Stimulated activated CD4-positive, alpha-beta T cell treated with anti-CD3 and anti-CD28 coated beads, Interleukin-12 subunit alpha, Interleukin-12 subunit beta, amount 100 ng/mL, for 48 hours (primary cell): ENCODE data around the gene KLK14.
A peak's percentile ranks its signal among the peaks of the same experiment; 100 is the strongest.

Source experiments
- DNase-seq, 3 donors: peaks; one replicate each; pipeline ENCODE4 v3.0.0-alpha.2; 2020; ENCODE audit warnings: low read depth in 2 of 3, low spot score in 1 of 3

The KLK14 gene

DNA sequence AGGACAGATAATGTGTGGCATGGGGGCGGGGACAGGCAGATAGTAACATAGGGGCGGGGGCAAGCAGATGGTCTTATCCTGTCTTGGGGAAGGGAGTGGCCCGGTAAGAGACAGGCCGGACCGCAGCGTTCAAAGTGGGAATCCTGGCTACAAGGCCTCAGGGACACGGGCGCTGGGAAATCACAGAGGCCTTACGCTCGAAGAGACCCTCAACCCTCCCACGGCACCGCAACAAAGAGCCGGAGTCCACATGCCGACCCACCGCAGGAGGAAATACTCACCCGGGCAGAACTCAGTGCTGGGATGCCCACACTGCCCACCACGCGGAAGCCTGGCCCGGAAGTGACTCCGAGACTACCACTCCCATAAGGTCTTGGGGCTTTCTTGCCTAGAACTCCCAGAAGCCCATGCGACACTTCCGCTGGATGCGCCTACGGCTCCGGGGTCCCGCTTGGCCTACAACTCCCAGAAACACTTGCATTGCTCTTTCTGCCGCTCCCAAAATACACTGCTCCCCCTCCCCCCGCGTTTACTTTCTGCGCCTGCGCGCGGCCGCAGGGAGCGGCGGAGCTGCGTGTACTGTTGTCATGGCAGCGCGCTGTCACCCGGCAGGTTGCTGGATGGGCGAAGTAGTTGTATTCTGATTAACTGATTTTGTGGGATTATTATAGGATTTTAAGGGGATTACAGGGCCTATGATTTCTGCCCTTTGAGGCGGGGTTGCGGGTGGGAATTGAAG, 25.5 kb upstream of the KLK14 start, which contains the start of gene CTU1:
CTU1 (minus strand) TSS at position 344 of the 739 bp plus-strand sequence. CDS start 3,840 bp downstream, outside the sequence.
- peak; percentile 97 to 98 (median 98) for DNase-seq

DNA sequence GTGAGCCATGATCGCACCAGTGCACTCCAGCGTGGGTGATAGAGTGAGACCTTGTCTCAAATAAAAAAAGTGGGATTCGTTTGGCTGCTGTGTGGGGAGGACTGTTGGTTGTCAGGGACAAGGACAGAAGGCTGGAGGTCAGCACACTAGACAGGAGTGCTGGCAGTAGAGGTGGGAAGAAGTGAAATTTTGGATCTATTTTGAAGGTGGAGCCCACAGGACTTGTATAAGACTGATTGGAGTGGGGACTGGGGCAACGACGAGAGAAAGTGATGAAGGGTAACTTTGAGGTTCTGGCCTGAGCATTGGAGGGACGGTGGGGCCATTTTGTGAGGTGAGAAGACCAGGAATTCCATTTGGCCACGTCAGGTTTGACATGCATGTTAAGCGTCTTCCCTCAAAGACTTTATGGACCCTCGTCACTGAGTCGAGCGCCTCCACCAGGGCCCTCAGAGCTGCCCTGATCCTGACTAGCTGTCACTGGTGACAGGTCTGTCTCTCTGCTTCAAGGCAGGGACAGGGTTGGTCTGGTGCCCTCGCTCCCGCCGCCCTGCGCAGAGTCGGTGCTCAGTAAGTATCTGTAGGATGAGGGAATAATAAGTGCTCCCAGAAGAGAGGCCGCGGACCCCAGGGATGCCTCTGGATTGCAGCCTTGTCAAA, 24.8 kb upstream of the KLK14 start:
- DNase-seq = peak in 1 of 3 donors; percentile 13

DNA sequence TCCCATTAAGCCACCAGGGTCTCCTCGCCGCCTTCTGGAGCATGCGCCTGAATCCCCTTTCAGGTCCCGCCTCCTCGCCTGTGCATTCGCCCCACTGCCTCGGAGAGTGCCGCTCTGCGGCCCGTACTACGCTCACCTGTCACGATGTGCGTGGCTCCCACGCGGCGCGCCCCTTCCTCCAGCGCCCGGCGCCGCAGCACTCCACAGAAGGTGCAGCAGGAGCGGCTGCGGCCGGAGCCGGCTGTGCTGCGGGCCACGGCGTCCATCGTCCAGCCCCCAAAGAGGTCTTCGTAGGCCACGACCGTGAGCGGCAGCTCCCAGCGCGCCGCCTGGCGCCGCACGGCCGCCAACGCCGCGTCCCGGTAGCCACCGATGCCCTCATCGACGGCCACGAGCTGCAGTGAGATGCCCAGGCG, 21.2 kb upstream of the KLK14 start:
- no peak for DNase-seq

DNA sequence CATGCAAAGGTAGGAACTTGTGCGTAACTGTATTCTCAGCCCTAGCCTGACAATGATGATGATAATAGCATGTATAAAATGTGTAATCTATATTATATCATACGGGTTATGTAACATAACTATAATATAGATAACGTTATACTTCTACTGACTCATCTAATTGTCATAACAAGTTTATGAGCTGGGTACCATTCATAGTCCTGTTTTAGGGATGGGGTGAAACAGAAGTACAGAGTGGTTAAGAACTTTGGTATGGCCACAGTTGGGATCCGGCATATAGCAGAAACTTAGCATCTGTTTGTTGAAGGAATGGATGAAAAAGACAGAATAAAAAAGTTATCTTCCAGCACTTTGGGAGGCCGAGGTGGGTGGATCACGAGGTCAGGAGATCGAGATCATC, 20.3 kb upstream of the KLK14 start:
- no peak for DNase-seq

DNA sequence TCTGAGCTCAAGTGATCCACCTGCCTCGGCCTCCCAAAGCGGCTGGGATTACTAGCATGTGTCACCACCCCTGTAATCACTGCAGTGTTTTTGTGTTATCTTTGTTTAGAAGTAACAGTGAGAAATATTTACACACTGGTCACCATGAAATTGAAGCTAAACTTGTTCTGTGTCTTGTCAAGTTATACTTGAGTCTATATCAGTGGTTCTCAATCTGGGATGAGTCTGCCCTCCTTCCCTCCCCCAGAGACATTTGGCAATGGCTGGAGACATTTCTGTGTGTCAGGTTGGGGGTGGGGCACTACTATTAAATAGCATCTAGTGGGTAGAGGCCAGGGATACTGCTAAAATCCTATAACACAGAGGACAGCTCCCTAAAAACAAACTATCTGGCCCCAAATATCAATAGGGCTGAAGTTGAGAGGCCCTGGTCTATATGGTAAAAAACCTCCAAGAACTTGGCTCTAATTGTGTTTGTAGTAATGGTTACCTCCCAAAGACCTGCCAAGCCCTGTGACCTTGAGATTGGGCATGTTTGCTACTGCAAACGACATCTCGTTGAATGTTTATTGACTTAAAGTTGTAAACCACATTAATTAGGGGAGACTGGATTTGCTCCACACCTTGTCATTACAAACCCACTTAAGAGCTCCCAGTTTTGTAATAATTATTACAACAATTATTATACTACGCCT, 18.6 kb upstream of the KLK14 start:
- DNase-seq = no peak

DNA sequence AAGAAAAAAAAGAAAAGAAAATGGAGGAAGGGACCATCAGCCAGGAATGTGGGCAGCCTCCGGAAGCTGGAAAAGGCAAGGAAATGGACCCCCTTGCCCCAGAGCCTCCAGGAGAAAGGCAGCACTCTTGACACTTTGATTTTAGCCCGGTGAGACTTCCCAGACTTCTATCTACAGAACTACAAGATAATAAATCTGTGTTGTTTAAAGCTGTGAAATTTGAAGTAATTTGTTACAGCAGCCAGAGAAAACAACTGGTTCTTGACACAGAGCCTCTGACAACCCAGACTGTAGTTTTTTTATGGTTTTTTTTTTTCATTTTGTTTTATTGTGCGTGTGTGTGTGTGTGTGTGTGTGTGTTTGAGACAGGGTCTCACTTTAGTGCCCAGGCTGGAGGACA, 17.9 kb upstream of the KLK14 start:
- no peak for DNase-seq

DNA sequence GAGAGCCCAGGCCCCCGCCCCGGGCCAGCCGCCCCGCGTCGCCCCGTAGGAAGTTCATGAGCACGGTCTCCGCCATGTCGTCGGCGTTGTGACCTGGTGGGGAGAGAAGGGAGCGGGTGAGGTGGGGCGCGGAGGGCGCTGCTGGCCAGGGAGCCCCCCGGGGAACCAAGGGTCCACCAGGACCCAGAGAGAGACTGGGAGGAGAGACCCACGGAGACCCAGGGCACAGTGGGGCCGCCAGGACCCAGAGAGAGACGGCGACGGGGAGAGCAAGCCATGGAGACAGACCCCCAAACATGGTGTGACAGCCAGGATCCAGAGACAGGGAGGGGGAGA, 16.3 kb upstream of the KLK14 start:
- no peak for DNase-seq

DNA sequence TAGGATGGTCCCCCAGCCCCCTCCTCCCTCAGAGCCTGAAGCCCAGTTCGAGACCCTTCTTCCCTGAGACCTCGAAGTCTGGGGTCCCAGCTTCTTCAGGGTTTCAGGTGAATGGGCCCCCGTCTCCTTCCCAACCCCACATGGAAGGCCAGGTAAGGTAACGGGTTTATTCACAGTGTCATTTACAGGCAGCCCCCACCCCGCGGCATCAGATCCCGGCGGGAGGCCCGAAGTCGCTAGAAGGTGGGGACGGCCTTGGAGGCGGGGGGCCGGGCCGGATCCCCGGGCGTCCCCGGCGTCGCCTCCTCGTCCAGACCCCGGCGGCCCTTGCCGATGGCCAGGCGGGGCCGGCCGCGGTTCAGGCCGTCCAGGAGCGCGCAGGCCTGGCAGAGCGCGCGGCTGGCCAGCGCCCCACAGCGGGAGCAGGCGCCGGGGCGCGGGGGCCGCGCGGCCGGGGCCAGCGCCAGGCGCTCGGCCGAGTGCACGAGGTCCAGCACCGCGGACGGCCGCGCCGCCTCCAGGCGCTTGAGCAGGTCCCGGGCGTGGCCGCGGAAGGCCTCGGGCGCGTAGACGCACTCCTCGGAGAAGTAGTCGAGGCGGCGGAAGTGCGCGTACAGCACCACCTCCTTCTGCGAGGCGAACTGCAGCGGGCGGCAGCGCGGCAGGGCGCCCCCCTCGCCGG, 15.8 kb upstream of the KLK14 start:
- DNase-seq = no peak

DNA sequence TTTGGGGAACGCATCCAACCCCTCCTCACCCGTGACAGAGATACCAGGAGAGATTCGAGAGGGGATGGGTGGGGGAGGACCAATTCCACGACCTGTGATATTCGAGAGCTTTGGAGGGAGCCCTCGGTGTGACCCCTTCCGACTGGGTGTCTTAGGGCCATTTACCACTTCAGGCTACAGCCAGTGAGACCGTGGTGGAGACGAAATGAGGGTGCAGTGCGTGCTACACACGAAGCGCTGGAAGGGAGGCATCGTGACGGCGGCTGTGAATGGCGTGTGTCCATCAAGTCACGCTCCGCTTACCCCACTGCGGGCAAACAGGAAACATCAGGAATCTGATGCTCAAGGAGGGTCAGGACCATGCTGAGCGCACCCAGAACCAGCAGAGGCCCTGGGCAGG, 15.1 kb upstream of the KLK14 start:
- DNase-seq = no peak

DNA sequence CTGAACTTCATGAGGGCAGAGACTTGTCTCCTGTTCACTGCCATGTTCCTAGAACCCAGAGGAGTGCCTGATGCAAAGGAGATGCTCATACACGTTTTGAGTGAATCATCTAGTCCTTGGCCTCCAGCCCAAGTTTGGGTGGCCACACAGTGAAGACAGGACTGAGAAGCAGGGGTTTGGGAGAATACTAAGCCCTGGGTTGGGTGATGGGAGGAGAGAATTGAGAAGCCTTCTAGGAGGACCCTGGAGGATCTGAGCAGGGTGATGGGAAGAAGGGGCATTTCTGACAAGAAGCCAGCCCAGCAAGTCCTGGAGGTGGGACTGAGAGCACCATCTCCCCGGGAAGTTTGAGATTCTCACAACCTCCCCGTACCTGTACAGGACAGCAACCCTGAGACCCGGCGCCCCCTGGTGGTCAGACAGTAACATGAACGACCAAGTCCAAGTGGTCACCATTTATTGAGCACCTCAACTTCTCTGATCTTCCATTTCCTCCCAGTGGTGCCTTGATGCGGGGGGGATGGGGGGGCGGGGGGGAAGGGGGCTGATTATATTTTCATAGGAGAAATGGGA, 14.6 kb upstream of the KLK14 start:
- peak; percentile 43 to 71 (median 70) for DNase-seq

DNA sequence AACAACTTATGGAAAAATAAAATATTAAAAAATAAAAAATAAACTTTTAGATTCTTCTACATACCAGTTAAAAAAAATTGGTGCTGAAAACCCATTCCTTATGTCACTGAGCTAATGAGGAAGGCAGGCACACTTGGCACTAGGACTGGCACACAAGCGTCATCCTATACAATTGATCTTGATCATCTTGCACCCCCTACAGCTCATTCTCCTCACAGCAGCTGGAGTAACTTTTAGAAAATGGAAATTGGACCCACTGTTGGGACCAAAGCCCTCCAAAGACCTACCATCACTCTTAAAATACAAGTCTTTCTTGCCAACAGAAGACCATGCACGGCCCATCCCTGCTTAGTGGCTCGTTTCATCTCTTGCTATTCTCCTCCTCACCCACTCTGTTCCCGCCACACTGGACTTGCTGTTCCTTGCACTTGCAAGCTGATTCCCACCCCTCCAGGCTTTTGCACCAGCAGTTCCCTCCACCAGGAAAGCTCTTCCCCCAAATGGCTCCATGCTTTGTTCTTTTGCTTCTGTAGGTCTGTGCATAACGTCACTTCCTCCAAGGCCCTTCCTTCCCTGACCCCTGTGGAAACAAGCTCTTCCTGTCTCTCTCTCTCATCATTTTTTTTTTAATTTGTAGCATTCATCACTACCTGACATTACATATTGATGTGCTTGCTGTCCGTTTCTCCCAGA, 13.9 kb upstream of the KLK14 start:
- no peak for DNase-seq

DNA sequence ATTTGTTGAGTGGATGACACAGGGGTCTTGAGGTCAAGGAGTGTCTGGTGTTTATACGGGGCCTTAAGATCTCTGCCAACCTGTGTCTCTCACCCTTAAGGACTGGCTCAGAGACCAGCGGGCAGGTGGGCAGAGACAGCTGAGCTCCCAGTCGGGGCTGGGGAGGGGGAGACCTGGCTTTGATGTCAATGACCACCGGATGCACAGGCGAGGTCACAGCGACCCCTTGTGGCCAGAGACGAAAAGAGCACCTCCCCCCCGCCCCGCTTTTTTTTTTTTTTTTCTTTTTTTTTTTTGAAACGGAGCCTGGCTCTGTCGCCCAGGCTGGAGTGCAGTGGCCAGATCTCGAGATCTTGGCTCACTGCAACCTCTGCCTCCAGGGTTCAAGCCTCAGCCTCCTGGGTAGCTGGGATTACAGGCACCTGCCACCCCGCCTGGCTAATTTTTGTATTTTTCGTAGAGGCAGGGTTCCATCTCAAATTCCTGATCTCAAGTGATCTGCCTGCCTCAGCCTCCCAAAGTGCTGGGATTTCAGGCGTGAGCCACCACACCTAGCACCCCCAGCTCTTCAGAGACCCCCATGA, 12.1 kb upstream of the KLK14 start:
- no peak for DNase-seq

DNA sequence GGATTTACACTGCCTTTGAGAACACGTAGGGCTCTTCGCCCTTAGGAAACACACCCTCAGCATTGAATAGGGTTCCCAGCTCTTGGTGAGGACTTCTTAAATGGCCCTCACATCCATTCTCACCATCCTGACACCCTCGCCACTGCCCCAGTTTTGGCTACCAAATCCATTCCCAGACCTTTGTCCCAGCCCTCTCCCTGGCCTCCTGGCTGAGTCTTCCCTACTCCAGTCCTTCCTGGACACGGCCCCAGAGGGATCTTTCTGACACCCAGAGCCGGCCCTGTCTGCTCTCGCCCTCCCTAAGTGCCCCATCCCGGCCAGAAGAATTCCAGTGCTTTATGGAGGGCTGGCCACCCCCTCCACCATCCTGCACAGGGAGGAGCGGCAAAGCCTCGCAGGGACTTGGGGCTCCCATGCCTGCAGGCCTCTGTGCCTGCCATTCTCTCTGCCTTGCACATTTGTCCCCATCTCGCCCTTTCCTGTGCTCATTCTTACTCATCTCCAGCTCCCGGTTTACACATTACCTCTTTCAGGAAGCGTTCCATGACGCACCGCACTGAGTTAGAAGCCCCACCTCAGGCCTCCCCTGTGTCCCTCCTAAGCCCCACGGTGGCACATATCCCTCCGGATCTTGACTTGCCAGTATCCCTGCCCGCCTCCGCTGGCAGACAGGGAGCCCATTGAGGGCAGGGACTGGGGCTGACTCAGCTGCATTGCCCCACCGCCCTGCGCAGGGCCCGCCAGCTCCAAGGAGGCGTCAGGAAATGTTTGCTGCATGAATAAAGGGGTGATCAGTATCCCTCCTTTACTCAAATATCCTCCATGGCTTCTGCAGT, 11.0 kb upstream of the KLK14 start:
- no peak for DNase-seq

DNA sequence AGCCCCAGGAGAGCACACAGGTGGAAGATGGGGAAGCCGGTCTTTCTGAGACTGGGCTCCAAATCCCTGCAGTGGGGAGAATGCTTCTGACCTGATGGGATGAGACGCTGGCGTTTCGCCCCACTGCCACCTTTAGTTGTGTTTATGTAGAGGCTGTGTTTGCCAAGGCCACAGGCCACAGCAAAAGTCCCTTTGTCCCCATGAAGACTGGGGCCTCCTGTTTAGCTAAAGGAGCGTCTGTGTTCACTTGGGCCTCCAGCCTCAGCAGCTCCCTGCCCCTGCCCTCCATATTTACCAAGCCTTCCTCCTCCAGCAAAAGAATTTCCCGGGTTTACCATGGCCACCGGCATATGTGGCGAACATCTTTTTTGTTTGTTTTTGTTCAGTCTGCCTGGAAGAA, 10.4 kb upstream of the KLK14 start:
- DNase-seq = no peak

DNA sequence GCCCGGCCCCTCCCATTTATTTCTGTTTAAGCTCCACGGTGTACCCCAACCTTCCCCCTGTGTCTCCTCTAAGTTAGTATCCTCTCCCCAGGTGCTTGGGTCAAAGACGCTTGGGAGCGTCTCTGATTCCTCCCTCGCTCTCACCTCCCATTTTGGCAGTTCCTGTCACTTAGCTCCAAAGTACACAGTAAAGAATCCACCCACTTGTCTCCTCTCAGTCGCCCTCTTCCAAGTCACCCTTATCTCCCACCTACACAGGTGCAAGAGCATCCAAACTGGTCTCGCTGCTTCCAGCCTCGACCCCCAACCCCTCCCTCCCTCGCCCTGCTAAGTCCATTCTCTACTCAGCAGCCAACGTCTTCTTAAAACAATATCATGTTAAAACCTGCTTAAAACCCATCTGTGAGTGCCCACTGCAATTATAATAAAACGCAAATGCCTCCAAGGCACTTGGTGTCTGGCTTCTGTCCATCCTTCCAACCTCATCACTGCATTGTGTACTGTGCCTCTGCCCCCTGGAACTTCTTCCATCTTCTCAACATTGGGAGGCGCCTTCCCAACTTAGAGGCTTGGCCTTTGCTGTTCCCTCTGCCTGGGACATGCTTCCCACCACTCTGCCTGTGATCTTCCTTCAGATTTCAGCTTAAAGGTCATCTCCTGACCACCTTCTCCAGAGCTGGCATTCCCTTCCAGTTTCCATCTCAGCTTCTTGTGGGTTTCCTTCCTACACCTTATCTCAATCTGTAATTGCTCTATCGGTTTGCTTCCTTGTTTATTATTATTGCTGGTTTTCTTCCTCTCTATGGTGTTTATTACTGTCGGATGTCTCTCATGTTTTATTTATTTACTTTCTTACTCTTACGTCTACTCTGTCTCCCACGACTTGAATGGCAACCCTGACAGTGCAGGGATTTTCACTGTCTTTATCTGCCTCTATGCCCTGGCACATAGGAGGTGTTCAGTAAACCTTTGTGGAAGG, 9.5 kb upstream of the KLK14 start:
- no peak for DNase-seq

DNA sequence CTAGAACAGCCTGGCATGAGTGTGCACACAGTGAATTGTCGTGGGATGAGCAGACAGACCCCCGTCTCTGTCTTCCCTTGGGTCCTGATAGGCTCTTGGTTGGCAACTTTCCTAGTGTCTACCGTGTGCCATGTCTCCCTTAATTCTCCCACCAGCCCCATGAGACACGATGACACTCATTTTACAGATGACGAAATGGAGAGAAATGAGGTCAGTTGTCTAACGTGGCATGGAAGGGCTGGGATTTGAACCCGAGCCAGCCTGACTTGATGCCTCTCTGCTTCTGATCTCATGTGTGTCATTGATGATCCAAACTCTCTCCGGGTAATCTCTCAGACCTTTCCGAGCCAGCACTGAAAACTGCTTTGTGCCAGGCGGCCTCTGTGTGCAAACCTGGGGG, 8.4 kb upstream of the KLK14 start:
- no peak for DNase-seq

DNA sequence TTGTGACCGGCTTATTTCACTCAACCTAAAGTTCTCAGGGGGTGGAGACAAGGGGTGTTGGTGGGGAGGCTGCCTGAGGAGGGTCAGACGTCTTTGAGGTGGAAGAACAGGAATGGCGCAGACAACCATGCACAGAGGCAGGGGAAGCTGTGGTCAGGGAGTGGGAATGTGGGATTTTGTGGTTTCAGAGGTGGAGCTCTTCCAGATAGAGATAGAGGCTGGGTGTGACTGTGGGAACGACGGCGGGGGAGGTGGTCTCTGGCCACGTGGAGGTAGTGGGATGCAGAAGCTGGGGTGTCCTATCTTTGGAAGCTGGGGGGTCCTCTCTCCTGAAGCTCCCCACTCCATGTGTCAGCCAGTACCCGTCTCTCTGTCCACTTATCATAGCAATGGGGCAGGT, 7.8 kb upstream of the KLK14 start:
- DNase-seq = no peak

DNA sequence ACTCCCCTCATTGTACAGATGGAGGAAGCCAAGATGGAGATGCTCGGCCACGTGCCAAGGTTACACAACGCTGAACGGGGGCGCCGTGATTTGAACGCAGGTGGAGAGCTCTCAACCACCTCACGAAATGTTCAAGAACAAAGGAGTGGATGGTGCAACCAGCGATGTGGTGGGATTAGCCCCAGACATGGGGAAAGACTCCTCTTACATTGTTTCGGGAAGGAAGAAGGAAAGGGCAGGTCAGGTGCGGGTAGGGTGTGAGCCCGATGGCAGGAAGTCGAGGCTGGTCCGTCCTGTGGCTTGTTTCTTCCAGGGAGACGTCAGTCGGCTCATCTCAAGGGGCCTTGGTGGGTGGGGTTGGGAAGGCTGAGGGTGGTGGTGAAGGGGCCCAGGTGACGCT, 7.1 kb upstream of the KLK14 start:
- DNase-seq = no peak
